ENCODE data around the gene CEP41.

Gene CEP41

GRCh38 chr7:130350945-130351790, 89.6 kb downstream of the CEP41 start:
- DNase-seq (ENCODE audit: low spot score), result no peak

- no peak for DNase-seq (ENCODE audit: low spot score)
These were observed 90.7 kb downstream of the CEP41 start for GRCh38 chr7:130349911-130350782.

GRCh38 chr7:130346941-130347340, 93.9 kb downstream of the CEP41 start:
- no peak for DNase-seq (ENCODE audit: low spot score)

- no peak for DNase-seq (ENCODE audit: low spot score)
These were observed 94.5 kb downstream of the CEP41 start for GRCh38 chr7:130346177-130346905.

- DNase-seq (ENCODE audit: low spot score), result no peak
These were observed 95.1 kb downstream of the CEP41 start for GRCh38 chr7:130345725-130346124.

- DNase-seq (ENCODE audit: low spot score), result no peak
These were observed 95.7 kb downstream of the CEP41 start for GRCh38 chr7:130345136-130345535.

- DNase-seq (ENCODE audit: low spot score), result no peak
These were observed 96.4 kb downstream of the CEP41 start, which contains the start of gene CPA5 for GRCh38 chr7:130344271-130344866. TSS of gene CPA5 (plus strand) at chr7:130344816. CDS start at chr7:130346486, 1,670 bp downstream.

Measured in putamen (tissue), 1 donor.